WTC11 (cell line): ENCODE data around the gene MCHR2. TPM values are rescaled to one million over a fixed set of nuclear protein-coding genes. Genes with fewer than 3 reads are reported as not detected.

Experiments
- ATAC-seq: fragments of 200-7000 bp; cut with Tn5 transposase; 2 replicates; pipeline ENCODE4 v1.10.0; 2021; ENCODE audit warnings: mild to moderate bottlenecking, moderate library complexity
- CTCF ChIA-PET: fragments of 300-600 bp; sonication (Branson Sonifier 250); formaldehyde crosslinking; loops from one replicate; lab custom pipeline; 2021; ENCODE audit warnings: antibody characterized with exemption; lab: Charles Lee
- POLR2A ChIA-PET: fragments of 350-600 bp; sonication (Branson Sonifier 250); formaldehyde crosslinking; loops from one replicate; lab custom pipeline; 2021; ENCODE audit warnings: antibody characterized with exemption; lab: Charles Lee
- DNase-seq: peaks from one replicate; pipeline ENCODE4 v3.0.0; 2021; ENCODE audit warnings: low spot score
- H3K27ac Mint-ChIP-seq: 2 replicates; pipeline ENCODE4 v1.8.0; 2021; ENCODE audit warnings: mixed read lengths
- H3K27me3 Mint-ChIP-seq: 2 replicates; pipeline ENCODE4 v1.8.0; 2021; ENCODE audit warnings: low read depth, mild to moderate bottlenecking, moderate library complexity, mixed read lengths
- H3K36me3 Mint-ChIP-seq: 2 replicates; pipeline ENCODE4 v1.8.0; 2021; ENCODE audit warnings: mixed read lengths
- H3K4me1 Mint-ChIP-seq: 2 replicates; pipeline ENCODE4 v1.8.0; 2022; ENCODE audit warnings: mixed read lengths
- H3K4me3 Mint-ChIP-seq: 2 replicates; pipeline ENCODE4 v1.8.0; 2021; ENCODE audit warnings: mild to moderate bottlenecking, moderate library complexity, mixed read lengths
- H3K9me3 Mint-ChIP-seq: 2 replicates; pipeline ENCODE4 v1.8.0; 2021; ENCODE audit warnings: mixed read lengths
- ATF1 ChIP-seq: sonication (generic); formaldehyde crosslinking; IDR thresholded peaks from 2 replicates; pipeline ENCODE4 v1.8.1; 2023; ENCODE audit warnings: mild to moderate bottlenecking, moderate library complexity, missing genetic modification reagents
- CREB1 ChIP-seq: sonication (generic); formaldehyde crosslinking; IDR thresholded peaks from 2 replicates; pipeline ENCODE4 v1.8.0; 2023; ENCODE audit warnings: mild to moderate bottlenecking, missing genetic modification reagents
- ESRRA ChIP-seq: sonication (generic); formaldehyde crosslinking; IDR thresholded peaks from 2 replicates; pipeline ENCODE4 v1.8.1; 2022; ENCODE audit warnings: mild to moderate bottlenecking, missing genetic modification reagents, borderline replicate concordance
- ETV6 ChIP-seq: sonication (generic); formaldehyde crosslinking; IDR thresholded peaks from 2 replicates; pipeline ENCODE4 v1.8.1; 2022; ENCODE audit warnings: mild to moderate bottlenecking, missing genetic modification reagents
- FOXJ3 ChIP-seq: sonication (generic); formaldehyde crosslinking; IDR thresholded peaks from 2 replicates; pipeline ENCODE4 v1.9.0; 2021; ENCODE audit warnings: missing genetic modification reagents, mild to moderate bottlenecking, borderline replicate concordance
- FOXK1 ChIP-seq: sonication (generic); formaldehyde crosslinking; IDR thresholded peaks from 2 replicates; pipeline ENCODE4 v1.8.0; 2022; ENCODE audit warnings: mild to moderate bottlenecking, moderate library complexity, missing genetic modification reagents
- GABPB1 ChIP-seq: sonication (generic); formaldehyde crosslinking; IDR thresholded peaks from 2 replicates; pipeline ENCODE4 v1.8.1; 2023; ENCODE audit warnings: mild to moderate bottlenecking, missing genetic modification reagents
- HMGA2 ChIP-seq: fragments of 250-450 bp; sonication (Bioruptor Pico); IDR thresholded peaks from 2 replicates; pipeline ENCODE4 v1.4.0; 2021; ENCODE audit warnings: mild to moderate bottlenecking, moderate library complexity
- MYBL2 ChIP-seq: sonication (generic); formaldehyde crosslinking; IDR thresholded peaks from 2 replicates; pipeline ENCODE4 v1.8.1; 2023; ENCODE audit warnings: mild to moderate bottlenecking, moderate library complexity, missing genetic modification reagents
- NR1H2 ChIP-seq: sonication (generic); formaldehyde crosslinking; IDR thresholded peaks from 2 replicates; pipeline ENCODE4 v1.9.0; 2021; ENCODE audit warnings: mild to moderate bottlenecking, moderate library complexity, missing genetic modification reagents
- SMAD4 ChIP-seq: sonication (generic); formaldehyde crosslinking; IDR thresholded peaks from 2 replicates; pipeline ENCODE4 v1.8.0; 2022; ENCODE audit warnings: mild to moderate bottlenecking, missing genetic modification reagents
- TEAD4 ChIP-seq: sonication (generic); formaldehyde crosslinking; IDR thresholded peaks from 2 replicates; pipeline ENCODE4 v1.8.0; 2022; ENCODE audit warnings: mild to moderate bottlenecking, missing genetic modification reagents
- ZNF423 ChIP-seq: fragments of 250-450 bp; sonication (Bioruptor Pico); IDR thresholded peaks from 2 replicates; pipeline ENCODE4 v2.1.2; 2022; ENCODE audit warnings: mild to moderate bottlenecking, moderate library complexity
- ZNF671 ChIP-seq: fragments of 250-450 bp; sonication (Bioruptor Pico); IDR thresholded peaks from 2 replicates; pipeline ENCODE4 v1.8.0; 2021; ENCODE audit warnings: mild to moderate bottlenecking
- total RNA-seq: library from RNA; stranded (reverse); gene quantifications from 3 replicates; pipeline ENCODE4 v1.2.3, GENCODE V29; 2021
- TF ChIP-seq, protein P1 (sequence below): fragments of 200-600 bp; IDR thresholded peaks from 2 replicates; pipeline ENCODE4 v1.8.0; 2022; ENCODE audit warnings: antibody characterized with exemption
- TF ChIP-seq, protein P2 (sequence below): sonication (generic); formaldehyde crosslinking; IDR thresholded peaks from 2 replicates; pipeline ENCODE4 v1.8.0; 2022; ENCODE audit warnings: mild to moderate bottlenecking, missing genetic modification reagents
- TF ChIP-seq, protein P3 (sequence below): sonication (generic); formaldehyde crosslinking; IDR thresholded peaks from 2 replicates; pipeline ENCODE4 v1.8.0; 2022; ENCODE audit warnings: mild to moderate bottlenecking, missing genetic modification reagents
- TF ChIP-seq, protein P4 (sequence below): fragments of 250-450 bp; sonication (Bioruptor Pico); IDR thresholded peaks from 2 replicates; pipeline ENCODE4 v2.1.2; 2022; ENCODE audit warnings: mild to moderate bottlenecking, moderate library complexity
- TF ChIP-seq, protein P5 (sequence below): sonication (generic); formaldehyde crosslinking; IDR thresholded peaks from 2 replicates; pipeline ENCODE4 v1.8.1; 2023; ENCODE audit warnings: mild to moderate bottlenecking, missing genetic modification reagents, borderline replicate concordance

MCHR2 gene
- total RNA-seq, 1 experiment from 2014 or later, result not detected

DNA sequence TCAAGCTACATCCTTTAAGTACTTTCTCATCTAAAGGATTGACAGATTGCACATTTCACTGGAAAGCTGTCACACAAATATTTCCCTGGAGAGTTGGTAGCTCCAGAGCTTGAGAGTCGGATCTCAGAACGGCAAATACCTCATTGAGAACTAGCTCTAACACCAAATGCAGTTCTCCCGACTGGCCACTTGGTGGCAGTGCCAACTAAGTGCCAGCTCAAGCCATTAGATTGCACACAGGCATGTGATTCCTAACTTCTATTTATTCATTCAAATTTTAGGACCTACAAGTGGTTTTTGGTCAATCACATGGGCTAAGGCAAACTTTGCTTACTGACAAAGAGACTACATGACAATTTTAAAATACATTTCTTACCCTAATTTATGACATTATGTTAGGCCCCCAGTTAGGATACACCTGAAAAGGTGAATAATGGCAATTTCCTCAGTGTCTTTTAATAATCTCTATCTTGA lies 7.9 kb upstream of the MCHR2 start:
- Mint-ChIP-seq H3K27me3 (no peaks in the 10 kb centered on the region; the same call in 1 of the 2 replicates), H3K36me3 (no peaks in the 10 kb centered on the region), H3K27ac (no peak overlapping the region), H3K9me3 (no peaks in the 10 kb centered on the region), H3K4me3 (no peak overlapping the region), H3K4me1 (no peaks in the 10 kb centered on the region)
- ChIA-PET CTCF (interaction anchor here (0.5 to 2.6 kb wide), 43 partner anchors 9 to 718 kb away, joined by 3 to 47 read pairs (median 4); no protein-coding TSS in a partner anchor), POLR2A (no interaction called here)
- ATAC-seq (peak; percentile 92), DNase-seq (peak; percentile 48)
- TF ChIP-seq, protein P1, sequence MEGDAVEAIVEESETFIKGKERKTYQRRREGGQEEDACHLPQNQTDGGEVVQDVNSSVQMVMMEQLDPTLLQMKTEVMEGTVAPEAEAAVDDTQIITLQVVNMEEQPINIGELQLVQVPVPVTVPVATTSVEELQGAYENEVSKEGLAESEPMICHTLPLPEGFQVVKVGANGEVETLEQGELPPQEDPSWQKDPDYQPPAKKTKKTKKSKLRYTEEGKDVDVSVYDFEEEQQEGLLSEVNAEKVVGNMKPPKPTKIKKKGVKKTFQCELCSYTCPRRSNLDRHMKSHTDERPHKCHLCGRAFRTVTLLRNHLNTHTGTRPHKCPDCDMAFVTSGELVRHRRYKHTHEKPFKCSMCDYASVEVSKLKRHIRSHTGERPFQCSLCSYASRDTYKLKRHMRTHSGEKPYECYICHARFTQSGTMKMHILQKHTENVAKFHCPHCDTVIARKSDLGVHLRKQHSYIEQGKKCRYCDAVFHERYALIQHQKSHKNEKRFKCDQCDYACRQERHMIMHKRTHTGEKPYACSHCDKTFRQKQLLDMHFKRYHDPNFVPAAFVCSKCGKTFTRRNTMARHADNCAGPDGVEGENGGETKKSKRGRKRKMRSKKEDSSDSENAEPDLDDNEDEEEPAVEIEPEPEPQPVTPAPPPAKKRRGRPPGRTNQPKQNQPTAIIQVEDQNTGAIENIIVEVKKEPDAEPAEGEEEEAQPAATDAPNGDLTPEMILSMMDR, result peak; percentile 83
- TF ChIP-seq, protein P2, sequence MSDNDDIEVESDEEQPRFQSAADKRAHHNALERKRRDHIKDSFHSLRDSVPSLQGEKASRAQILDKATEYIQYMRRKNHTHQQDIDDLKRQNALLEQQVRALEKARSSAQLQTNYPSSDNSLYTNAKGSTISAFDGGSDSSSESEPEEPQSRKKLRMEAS (CRISPR knock-in tag), result no peak
- TF ChIP-seq, protein P3, sequence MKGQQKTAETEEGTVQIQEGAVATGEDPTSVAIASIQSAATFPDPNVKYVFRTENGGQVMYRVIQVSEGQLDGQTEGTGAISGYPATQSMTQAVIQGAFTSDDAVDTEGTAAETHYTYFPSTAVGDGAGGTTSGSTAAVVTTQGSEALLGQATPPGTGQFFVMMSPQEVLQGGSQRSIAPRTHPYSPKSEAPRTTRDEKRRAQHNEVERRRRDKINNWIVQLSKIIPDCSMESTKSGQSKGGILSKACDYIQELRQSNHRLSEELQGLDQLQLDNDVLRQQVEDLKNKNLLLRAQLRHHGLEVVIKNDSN (CRISPR knock-in tag), result no peak

DNA sequence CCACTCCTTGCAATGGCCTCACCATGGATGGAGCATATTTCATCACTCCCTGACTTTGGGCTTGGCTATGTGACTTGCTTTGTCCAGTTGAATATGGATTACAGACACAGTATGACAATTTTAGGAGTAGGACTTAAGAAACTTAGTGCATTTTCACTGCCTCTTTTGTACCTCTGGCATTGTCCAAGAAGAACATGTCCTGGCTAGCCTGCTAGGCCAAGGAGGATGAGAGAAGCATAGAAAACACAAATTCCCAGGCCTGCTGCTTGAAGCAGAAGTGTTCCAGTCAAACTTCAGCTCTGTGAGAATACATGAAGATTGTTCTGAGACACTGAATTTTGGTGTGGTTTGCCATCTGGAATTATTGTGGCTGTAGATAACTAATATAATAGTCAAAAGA lies 3.1 kb upstream of the MCHR2 start:
- POLR2A ChIA-PET, result no interaction called here
- CTCF ChIA-PET, result no interaction called here
- Mint-ChIP-seq H3K27ac (no peak overlapping the region), H3K27me3 (peaks cover 34% of the 10 kb centered on the region), H3K9me3 (no peaks in the 10 kb centered on the region), H3K4me3 (no peak overlapping the region), H3K4me1 (peaks cover 10% of the 10 kb centered on the region), H3K36me3 (no peaks in the 10 kb centered on the region)
- DNase-seq (no peak), ATAC-seq (no peak)
- TF ChIP-seq, protein P4, sequence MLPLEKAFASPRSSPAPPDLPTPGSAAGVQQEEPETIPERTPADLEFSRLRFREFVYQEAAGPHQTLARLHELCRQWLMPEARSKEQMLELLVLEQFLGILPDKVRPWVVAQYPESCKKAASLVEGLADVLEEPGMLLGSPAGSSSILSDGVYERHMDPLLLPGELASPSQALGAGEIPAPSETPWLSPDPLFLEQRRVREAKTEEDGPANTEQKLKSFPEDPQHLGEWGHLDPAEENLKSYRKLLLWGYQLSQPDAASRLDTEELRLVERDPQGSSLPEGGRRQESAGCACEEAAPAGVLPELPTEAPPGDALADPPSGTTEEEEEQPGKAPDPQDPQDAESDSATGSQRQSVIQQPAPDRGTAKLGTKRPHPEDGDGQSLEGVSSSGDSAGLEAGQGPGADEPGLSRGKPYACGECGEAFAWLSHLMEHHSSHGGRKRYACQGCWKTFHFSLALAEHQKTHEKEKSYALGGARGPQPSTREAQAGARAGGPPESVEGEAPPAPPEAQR (CRISPR knock-in tag), result no peak
- TF ChIP-seq NR1H2 (CRISPR knock-in tag), result no peak
- TF ChIP-seq ZNF423 (CRISPR knock-in tag), result no peak
- no peak for TF ChIP-seq CREB1 (CRISPR knock-in tag)
- TF ChIP-seq, protein P5, sequence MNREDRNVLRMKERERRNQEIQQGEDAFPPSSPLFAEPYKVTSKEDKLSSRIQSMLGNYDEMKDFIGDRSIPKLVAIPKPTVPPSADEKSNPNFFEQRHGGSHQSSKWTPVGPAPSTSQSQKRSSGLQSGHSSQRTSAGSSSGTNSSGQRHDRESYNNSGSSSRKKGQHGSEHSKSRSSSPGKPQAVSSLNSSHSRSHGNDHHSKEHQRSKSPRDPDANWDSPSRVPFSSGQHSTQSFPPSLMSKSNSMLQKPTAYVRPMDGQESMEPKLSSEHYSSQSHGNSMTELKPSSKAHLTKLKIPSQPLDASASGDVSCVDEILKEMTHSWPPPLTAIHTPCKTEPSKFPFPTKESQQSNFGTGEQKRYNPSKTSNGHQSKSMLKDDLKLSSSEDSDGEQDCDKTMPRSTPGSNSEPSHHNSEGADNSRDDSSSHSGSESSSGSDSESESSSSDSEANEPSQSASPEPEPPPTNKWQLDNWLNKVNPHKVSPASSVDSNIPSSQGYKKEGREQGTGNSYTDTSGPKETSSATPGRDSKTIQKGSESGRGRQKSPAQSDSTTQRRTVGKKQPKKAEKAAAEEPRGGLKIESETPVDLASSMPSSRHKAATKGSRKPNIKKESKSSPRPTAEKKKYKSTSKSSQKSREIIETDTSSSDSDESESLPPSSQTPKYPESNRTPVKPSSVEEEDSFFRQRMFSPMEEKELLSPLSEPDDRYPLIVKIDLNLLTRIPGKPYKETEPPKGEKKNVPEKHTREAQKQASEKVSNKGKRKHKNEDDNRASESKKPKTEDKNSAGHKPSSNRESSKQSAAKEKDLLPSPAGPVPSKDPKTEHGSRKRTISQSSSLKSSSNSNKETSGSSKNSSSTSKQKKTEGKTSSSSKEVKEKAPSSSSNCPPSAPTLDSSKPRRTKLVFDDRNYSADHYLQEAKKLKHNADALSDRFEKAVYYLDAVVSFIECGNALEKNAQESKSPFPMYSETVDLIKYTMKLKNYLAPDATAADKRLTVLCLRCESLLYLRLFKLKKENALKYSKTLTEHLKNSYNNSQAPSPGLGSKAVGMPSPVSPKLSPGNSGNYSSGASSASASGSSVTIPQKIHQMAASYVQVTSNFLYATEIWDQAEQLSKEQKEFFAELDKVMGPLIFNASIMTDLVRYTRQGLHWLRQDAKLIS, result no peak
- TF ChIP-seq MYBL2 (CRISPR knock-in tag), result no peak
- TF ChIP-seq SMAD4, result no peak
- TF ChIP-seq GABPB1 (CRISPR knock-in tag), result no peak

DNA sequence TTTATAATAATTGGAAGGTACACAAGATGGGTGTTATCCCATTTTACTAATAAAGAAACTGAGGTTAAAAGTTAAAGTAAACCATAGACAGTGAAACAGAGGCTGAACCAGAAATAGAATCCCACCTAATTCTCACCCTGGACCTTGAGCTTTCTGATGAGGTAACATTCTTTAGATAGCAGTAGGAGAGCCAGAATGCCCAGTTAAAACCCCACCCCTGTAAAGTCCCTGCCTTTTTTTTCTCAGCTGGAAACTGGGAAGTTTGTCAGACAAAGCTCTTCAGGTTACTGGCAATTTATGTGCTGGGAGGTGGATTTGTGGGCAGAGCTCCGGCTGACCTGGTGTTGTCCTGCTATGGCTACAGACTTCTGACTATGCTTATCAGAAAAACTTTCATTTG lies 1.9 kb upstream of the MCHR2 start:
- POLR2A ChIA-PET, result no interaction called here
- Mint-ChIP-seq H3K36me3 (no peaks in the 10 kb centered on the region), H3K4me1 (peaks cover 10% of the 10 kb centered on the region), H3K27ac (no peak overlapping the region), H3K4me3 (no peak overlapping the region), H3K27me3 (peaks cover 44% of the 10 kb centered on the region), H3K9me3 (no peaks in the 10 kb centered on the region)
- DNase-seq (no peak), ATAC-seq (no peak)
- CTCF ChIA-PET, result no interaction called here
- no peak for TF ChIP-seq ETV6 (CRISPR knock-in tag)
- TF ChIP-seq ZNF671 (CRISPR knock-in tag), result no peak
- no peak for TF ChIP-seq ZNF423 (CRISPR knock-in tag)
- TF ChIP-seq FOXK1 (CRISPR knock-in tag), result no peak
- TF ChIP-seq, protein P3 (CRISPR knock-in tag), result no peak
- TF ChIP-seq, protein P5, result no peak
- TF ChIP-seq TEAD4, result no peak
- no peak for TF ChIP-seq ATF1
- TF ChIP-seq FOXJ3 (CRISPR knock-in tag), result no peak
- no peak for TF ChIP-seq HMGA2
- TF ChIP-seq ESRRA (CRISPR knock-in tag), result no peak
